ENCODE data around the gene LMBRD2.

- TF ChIP-seq, protein P1, sequence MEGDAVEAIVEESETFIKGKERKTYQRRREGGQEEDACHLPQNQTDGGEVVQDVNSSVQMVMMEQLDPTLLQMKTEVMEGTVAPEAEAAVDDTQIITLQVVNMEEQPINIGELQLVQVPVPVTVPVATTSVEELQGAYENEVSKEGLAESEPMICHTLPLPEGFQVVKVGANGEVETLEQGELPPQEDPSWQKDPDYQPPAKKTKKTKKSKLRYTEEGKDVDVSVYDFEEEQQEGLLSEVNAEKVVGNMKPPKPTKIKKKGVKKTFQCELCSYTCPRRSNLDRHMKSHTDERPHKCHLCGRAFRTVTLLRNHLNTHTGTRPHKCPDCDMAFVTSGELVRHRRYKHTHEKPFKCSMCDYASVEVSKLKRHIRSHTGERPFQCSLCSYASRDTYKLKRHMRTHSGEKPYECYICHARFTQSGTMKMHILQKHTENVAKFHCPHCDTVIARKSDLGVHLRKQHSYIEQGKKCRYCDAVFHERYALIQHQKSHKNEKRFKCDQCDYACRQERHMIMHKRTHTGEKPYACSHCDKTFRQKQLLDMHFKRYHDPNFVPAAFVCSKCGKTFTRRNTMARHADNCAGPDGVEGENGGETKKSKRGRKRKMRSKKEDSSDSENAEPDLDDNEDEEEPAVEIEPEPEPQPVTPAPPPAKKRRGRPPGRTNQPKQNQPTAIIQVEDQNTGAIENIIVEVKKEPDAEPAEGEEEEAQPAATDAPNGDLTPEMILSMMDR (IDR thresholded peaks at IDR 0.05), result no peak
- TF ChIP-seq ZFX (IDR thresholded peaks at IDR 0.05; ENCODE audit: borderline replicate concordance), result no peak
Observed at GRCh38 chr5:36059571-36060419, 91.9 kb downstream of the LMBRD2 start.

All from 22Rv1 (cell line).